NCI-H2227 (cell line): ENCODE data around the gene ALKBH4.
A peak's percentile ranks its signal among the peaks of the same experiment; 100 is the strongest.
"Not testable (repeated sequence)": the region's sequence is repeated elsewhere in the genome, so short reads cannot be mapped to it uniquely, and the experiment has no call there.

Experiments used
- DNase-seq: peaks from one replicate; lab custom pipeline; 2025; ENCODE audit not compliant: unreplicated experiment; lab: John Stamatoyannopoulos, UW

ALKBH4 gene

DNA sequence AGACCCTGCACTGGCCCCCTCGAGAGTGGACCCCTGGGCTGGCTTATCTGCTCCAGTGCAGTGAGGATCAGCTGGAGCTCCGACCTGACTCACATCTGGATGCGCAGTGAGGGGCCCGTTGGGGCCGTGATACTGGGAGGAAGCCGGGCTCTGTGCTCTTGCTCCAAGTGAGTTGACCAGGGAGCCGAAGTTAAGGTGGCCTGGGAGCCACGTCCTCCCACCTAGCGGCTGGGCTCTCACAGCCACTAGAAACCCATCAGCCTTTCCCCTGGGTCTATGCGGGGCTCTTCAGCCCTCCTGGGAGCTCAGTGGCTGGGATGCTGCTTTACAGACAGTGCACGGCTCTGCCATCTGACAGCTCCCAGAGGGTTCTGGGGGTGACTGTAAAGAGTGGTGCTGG is 9.1 kb downstream of the ALKBH4 start:
- DNase-seq: no peak

DNA sequence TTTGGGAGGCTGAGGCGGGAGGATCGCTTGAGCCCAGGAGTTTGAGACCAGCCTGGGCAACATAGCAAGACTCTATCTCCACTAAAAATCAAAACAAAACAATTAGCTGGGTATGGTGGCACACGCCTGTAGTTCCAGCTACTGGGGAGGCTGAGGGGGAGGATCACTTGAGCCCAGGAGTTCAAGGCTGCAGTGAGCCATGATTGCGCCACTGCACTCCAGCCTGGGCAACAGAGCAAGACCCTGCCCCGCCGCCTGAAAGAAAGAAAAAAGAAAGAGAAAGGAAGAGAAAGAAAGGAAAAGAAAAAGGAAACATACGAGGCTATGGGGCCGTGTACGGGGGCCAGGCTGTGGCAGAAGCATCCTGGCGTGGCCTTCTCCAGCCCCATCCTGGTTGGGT is 9.7 kb downstream of the ALKBH4 start:
- DNase-seq: not testable (repeated sequence)

DNA sequence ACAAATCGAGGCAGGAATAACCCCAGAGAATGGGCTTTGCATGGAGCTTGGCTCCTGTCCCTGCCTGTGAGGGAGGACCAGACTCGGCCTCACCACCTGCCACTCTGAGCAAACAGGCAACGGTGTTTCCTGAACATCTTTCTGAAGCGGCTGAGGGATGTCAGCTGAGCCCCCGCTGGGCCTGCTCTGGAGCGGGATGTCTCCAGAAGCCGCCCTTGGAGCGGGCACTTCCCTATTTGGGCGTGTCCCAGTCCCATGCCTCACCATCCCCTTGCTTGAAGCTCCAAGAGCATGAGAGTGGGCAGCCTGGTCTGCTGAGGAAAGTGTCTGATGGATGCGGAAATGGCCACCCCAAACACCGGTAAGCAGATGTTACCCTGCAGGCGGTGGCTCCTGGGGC is 10.2 kb downstream of the ALKBH4 start:
- DNase-seq: no peak

DNA sequence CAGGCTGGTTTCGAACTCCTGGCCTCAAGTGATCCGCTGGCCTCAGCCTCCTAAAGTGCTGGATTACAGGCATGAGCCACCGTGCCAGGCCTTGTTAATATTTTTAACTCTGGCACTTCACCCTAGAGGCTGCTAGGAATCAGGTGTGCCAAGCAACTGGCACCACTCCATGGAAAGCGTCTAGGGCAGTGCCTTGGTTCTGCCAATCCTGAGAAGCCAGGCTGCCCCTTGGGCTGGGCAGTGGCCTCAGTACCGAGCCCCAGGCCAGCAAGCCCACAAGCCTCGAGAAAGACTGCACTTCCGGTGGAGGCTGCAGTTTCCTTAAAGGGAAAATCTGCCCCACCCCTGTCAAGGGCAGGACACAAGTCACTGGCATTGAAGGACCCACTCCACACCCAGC is 11.3 kb downstream of the ALKBH4 start:
- no peak for DNase-seq

DNA sequence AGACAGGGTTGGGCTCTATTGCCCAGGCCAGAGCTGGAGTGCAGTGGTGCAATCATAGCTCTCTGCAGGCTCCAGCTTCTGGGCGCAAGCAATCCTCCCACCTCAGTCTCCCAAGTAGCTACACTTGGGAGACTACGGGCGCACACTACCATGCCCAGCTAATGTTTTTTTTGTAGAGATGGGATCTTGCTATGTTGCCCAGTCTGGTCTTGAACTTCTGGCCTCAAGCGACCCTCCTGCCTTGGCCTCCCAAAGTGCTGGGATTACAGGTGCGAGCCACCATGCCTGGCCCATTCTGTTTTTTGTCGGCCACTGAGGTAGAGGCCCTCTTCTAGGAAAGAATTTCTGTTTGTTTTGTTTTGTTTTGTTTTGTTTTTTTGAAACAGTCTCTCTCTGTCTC is 12.2 kb downstream of the ALKBH4 start:
- DNase-seq: no peak

DNA sequence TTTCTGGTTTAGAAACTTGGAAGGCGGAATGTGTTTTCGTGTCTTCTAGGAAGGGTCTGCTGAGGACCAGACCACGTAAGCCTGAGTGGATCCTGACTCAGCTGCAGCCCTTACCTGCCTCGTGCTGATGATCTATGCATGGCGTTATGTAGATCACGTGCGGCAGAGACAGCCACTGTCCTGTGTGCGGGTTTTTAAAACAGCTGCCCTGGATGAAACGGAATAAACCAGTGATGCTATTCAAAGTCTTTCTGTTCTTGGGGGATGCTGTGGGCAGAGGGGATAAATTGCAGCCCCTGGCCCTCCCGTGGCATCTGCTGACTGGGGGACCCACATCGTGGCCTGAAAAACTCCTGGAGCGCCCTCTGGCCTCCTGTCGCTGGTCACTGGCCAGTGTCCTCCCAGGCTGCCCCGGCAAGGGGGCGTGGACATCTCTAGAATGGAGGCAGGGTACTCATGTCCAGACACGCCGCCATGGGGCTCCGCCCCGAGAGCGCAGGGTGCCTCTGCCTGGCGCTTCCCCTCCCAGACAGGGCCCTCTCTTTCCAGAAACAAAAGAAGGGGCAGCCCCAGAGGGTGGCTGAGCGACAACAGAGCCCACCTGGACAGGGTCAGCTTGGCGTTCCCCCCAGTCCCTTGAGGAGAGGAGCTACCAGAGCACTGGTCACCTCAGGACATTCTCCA is 13.2 kb downstream of the ALKBH4 start:
- DNase-seq: peak; percentile 74

DNA sequence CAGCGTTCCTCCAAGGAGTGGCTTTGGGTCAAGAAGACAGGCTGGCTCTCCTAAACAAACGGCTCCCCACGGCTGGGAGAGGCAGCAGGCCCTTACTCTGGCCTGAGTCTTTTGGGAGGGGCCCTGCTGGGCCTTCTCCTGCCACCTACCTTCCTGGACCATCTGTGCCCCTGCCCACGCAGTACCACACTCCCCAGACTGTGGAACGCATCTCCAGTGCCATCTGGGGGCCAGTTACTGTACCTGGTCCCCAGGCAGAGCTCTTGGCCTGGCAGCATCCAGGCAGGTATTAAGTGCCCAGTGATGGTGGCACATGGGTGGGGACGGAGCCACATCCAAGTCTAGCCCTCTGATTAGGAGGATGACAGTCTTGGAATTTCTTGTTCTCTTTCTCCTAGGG is 14.4 kb downstream of the ALKBH4 start:
- no peak for DNase-seq

DNA sequence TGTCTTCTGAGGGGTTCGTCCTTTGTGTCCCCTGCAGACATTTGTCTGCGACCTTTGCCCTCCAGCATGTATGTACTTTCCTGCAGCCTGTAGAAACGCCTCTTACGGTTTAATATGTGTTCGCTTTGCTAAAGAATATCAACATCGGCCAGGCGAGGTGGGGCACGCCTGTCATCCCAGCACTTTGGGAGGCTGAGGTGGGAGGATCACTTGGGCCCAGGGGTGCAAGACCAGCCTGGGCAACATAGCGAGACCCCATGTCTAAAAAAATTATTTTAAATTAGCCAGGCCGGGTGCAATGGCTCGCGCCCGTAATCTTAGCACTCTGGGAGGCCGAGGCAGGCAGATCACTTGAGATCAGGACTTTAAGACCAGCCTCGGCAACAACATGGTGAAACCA is 15.5 kb downstream of the ALKBH4 start:
- no peak for DNase-seq

DNA sequence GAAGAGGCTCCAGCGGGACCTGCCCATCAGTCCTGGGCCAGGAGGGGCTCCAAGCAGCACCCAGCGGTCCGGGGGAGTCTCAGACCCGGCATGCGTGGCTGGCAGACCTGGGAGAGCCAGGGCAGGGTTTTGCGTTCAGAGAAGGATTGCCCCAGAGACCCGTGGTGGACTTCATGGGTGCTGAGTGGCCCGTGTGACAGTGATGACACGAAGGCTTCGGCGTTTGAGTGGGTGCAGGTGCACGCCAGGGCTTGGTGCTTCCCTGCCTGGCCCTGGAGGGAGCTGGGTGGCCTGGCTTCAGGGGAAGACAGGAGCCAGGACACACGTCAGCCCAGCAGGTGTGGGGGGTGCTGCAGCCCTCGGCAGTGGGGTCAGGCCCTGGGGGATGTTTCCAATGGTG is 17.4 kb downstream of the ALKBH4 start:
- DNase-seq: no peak

DNA sequence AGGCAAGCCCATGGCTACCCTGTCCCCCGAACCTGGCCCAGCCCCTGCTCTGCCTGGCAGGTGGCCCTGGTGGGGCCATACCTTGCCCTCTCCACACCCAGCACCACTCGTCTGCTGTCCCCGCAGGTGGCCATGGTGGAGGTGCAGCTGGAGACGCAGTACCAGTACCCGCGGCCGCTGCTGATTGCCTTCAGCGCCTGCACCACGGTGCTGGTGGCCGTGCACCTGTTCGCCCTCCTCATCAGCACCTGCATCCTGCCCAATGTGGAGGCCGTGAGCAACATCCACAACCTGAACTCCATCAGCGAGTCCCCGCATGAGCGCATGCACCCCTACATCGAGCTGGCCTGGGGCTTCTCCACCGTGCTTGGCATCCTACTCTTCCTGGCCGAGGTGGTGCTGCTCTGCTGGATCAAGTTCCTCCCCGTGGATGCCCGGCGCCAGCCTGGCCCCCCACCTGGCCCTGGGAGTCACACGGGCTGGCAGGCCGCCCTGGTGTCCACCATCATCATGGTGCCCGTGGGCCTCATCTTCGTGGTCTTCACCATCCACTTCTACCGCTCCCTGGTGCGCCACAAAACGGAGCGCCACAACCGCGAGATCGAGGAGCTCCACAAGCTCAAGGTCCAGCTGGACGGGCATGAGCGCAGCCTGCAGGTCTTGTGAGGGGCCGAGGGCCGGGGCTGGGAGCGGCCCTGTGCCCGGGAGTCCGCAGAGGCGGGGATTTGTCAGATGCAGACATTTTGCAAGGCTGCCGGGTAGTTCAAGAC is 18.1 kb downstream of the ALKBH4 start:
- no peak for DNase-seq

DNA sequence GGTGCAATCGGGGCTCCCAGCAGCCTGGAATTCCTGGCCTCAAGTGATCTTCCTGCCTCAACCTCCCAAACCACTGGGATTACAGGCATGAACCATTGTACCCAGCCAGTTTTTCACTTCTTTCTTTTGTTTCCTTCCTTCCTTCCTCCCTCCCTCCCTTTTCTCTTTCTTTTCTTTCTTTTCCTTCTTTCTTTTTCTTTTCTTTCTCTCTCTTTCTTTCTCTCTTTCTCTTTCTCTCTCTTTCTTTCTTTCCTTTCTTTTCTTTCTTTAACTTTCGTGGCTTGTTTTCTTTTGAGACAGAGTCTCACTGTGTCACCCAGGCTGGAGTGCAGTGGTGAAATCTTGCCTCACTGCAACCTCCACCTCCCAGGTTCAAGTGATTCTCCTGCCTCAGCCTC is 19.0 kb downstream of the ALKBH4 start:
- DNase-seq: no peak

DNA sequence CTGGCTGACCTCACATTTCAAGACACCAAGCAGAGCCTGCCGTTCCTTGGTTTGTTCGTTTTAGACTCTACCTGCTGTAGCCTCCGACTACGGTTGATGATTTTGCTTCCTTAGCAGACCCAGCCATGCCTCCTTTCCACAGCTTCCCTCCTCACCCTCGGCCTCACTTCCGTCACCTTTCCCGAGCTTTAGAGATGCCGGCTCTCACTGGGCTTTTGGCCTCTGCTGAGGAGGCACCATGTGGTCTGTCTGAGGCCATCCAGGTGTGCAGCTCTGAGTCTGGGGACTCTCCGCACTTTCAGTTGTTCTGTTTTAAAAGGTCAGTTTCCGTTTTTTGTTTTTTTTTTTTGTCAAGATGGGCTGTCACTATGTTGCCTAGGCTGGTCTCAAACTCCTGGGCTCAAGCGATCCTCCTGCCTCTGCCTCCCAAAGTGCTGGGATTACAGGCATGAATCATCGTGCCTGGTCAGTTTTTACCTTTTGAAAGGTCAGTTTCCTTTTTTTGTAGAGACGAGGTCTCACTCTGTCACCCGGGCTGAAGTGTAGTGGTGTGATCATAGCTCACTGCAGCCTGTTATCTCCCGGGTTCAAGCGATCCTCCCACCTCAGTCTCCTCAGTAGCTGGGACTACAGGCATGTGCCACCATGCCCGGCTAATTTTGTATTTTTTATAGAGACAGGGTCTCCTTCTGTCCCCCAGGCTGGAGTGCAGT is 19.5 kb downstream of the ALKBH4 start:
- no peak for DNase-seq

DNA sequence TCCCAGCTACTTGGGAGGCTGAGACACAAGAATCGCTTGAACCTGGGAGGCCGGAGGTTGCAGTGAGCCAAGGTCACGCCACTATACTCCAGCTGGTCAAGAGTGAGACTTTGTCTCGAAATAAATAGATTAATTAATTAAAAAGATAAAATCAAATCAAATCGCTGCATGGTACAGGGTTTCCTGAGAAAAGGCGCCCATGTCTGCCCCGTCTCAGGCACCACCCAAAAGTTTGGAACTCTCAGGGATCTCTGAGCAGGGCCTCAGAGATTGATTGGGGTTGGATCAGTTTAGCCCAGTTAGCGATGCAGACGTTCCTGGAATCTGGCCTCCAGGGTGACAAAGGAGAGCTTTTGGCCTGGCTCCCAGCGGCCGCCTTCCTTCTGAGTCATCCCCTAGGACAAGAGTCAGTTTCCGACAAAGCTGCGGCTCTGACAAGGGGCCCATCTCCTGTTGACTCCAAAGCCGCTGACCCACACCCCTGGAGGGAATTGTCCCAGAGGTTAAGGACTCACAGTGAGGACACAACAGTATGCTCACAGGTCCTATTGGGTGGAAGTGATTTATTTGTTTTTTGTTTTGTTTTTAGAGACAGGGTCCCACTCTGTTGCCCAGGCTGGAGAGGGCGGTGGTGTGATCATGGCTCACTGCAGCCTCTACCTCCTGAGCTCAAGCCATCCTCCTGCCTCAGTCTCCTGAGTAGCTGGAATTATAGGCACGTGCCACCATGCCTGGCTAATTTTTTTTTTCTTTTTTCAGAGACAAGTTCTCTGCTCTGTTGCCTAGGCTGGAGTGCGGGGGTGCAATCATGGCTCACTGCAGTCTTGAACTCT is 24.5 kb downstream of the ALKBH4 start:
- no peak for DNase-seq

DNA sequence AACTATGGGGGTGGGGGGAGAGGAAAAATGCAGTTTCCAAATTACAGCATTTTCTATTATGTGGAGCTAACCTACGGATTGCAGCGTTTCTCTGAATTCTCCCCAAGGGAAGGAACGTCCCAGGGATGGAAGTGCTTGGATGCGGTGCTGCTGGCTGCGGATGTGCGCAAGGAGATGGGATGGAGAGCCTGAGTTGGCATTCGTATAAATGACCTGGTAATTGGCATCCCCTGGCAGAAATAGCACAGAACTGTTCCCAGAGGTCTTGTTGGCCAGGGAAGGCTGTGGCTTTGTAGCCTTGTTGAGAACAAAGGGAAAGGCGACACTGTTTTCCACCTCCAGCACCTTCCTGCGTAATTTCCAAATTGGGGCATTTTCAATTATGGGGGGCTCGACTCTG is 28.5 kb downstream of the ALKBH4 start:
- DNase-seq: no peak

DNA sequence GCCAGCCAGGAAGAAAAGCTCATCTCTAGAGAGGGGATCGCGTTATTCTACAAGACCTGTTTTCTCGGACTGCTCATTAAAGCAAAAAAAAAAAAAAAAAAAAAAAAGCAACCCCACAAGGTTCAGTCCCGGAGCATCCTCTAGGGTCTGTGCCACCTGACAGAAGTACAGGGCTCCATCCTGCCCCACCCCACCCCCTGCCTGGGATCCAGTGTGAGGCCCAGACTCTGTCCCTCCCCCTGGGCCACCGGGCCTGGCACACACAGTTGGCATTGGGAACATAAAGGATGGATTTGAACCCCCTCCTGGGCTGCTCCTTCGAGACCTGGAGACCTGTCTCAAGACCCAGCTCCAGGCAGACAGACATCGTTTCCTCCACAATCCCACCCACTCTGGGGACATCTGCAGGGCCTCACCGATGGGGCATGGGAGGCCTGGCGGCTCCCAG is 30.6 kb downstream of the ALKBH4 start:
- DNase-seq: peak; percentile 69

DNA sequence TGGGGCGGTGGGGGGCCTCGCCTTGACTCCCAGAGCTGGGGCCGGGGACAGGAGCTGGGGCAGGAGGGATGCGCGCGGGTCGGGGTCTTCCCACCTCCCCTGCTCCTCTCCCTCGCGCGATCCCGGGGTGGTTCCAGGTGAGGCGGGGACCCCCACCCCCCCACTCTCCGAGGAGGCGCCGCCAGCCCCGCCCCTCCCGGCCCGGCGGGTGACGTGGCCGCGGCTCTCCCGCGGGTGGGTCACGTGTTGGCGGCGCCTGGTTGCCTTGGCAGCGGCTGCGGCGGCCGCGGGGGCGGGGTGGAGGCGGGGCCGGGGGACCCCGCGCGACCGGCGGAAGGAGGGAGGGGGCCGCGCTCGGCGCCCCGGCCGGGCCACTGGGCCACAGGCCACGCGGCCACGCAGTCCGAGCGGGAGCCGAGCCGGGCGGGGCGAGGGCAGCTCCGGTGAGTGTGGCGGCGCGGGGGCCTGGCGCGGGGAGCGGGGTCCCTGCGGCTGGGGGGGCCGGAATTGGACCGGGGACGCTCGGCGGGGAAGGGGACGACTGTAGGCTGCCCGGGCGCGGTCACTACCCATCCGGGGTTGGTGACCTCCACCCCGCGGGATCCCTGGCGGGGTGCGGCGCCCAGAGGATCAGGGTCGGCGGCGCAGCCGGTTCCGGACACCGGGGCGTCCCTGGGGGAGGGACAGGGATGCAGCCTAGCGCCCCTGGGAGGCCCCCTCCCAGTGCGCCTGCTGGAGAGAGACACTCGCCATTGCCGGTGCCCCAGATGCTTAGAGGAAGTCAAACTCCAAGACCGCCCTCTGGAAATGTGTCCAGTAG is 31.2 kb downstream of the ALKBH4 start, which contains the start of gene ORAI2:
ORAI2 (plus strand) TSS at position 357 of the 820 bp plus-strand sequence. CDS start 5,382 bp downstream, outside the sequence.
- DNase-seq: peak; percentile 92

DNA sequence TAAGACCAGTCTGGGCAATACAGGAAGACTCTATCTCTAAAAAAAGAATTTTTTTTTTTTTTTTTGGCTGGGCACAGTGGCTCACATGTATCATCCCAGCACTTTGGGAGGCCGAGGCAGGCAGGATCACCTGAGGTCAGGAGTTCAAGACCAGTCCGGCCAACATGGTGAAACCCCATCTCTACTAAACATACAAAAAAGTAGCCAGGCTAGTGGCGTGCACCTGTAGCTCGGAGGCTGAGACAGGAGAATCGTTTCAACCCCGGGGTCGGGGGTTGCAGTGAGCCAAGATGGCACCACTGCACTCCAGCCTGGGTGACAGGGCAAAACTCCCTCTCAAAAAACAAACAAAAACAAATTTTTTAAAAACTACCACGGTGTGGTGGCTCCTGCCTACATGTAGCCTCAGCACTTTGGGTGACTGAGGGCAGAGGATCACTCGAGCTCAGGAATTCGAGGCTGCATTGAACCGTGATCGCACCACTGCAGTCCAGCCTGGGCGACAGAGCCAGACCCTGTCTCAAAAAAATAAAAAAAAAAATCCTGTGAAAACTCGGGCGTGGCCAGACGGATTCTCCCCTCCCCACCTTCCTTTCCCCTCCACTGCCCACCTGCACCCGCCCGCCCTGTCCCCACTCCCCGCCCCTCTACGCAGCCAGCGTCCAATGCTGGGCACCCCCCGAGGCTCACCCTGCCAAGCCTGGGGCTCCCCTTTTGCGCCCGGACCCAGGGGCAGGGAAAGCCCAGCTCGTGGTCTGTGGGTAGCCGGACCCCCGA is 32.0 kb downstream of the ALKBH4 start:
- DNase-seq: peak; percentile 74

DNA sequence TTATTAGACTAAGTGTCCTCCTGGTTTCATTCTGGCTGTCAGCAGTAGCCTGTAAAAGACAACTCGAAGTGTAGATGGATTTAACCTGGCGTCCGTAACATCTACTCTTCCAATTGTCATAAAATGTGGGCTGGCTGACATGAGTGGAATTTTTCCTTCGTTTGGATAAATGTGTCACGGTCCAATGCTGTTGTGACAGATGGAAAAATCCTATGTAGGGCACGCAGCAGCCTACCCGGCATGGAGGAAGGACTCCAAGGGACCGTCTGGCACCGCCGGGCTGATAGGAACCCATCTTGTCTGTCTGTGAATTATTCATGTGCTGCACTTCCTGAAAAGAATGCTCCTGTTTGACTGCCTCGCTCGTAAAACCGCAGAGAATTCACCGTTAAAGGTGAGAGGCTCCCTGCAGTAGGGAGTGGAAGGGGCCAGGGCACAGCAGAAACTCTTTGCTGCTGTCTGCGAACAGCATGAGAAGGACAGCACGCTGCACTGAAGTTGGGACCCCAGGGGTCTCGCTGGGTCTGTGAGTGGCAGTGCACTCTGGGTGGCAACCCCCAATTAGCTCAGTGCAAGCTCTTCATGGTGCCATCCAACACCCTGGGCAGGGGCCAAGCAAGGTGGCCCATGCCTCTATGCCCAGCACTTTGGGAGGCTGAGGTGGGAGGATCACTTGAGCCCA is 32.9 kb downstream of the ALKBH4 start:
- no peak for DNase-seq
